GM18526 (cell line): ENCODE measurements around the gene RAB21.

Source experiments
- POLR2A ChIP-seq: IDR thresholded peaks from 3 replicates; pipeline ENCODE4 v1.6.1; 2011; ENCODE audit not compliant: insufficient read length; ENCODE audit errors: extremely low read depth

The RAB21 gene

GRCh38 chr12:71837356-71837755 is 82.7 kb downstream of the RAB21 start:
- TF ChIP-seq POLR2A = no peak

GRCh38 chr12:71838231-71838630 is 83.6 kb downstream of the RAB21 start:
- no peak for TF ChIP-seq POLR2A

GRCh38 chr12:71838676-71839075 is 84.0 kb downstream of the RAB21 start:
- no peak for TF ChIP-seq POLR2A

GRCh38 chr12:71840231-71840847 is 85.7 kb downstream of the RAB21 start:
- TF ChIP-seq POLR2A = no peak

GRCh38 chr12:71846322-71846940 is 91.8 kb downstream of the RAB21 start:
- TF ChIP-seq POLR2A = no peak

- TF ChIP-seq POLR2A = no peak
Observed at GRCh38 chr12:71848212-71848611, 93.5 kb downstream of the RAB21 start.

GRCh38 chr12:71849109-71849851 is 94.6 kb downstream of the RAB21 start:
- no peak for TF ChIP-seq POLR2A
